HL-60 (cell line): ENCODE measurements around the gene SULT2B1.
A peak's percentile ranks its signal among the peaks of the same experiment; 100 is the strongest.

Source experiments
- DNase-seq, 2 experiments: peaks; one replicate each; pipeline ENCODE4 v3.0.0-alpha.2; 2010 to 2020; ENCODE audit warnings: low read depth in 1 of 2, low spot score in 1 of 2
- H3K27ac ChIP-seq: fragments of 250-450 bp; sonication (Bioruptor Pico); replicated peaks from 2 replicates; pipeline ENCODE4 v1.5.1; 2020; ENCODE audit warnings: mild to moderate bottlenecking, moderate library complexity
- H3K27me3 ChIP-seq: fragments of 250-450 bp; sonication (Bioruptor Pico); 2 replicates; pipeline ENCODE4 v1.5.1; 2021; ENCODE audit warnings: mild to moderate bottlenecking, moderate library complexity; ENCODE audit not compliant: insufficient read depth, poor library complexity, severe bottlenecking
- H3K4me3 ChIP-seq: replicated peaks from 2 replicates; pipeline ENCODE4 v1.5.1; 2011; ENCODE audit warnings: mild to moderate bottlenecking, control low read depth, low read length; ENCODE audit not compliant: insufficient read depth
- CTCF ChIP-seq: IDR thresholded peaks from one replicate; pipeline ENCODE4 v1.5.1; 2011; ENCODE audit warnings: low read length, control low read depth, inconsistent platforms; ENCODE audit not compliant: insufficient read depth
- GABPA ChIP-seq: IDR thresholded peaks from 2 replicates; pipeline ENCODE4 v1.6.1; 2012; ENCODE audit warnings: low read depth
- POLR2AphosphoS5 ChIP-seq: IDR thresholded peaks from 2 replicates; pipeline ENCODE4 v1.6.1; 2012; ENCODE audit warnings: low read depth
- REST ChIP-seq: IDR thresholded peaks from 2 replicates; pipeline ENCODE4 v1.6.1; 2012; ENCODE audit warnings: low read depth; ENCODE audit not compliant: insufficient replicate concordance
- SPI1 ChIP-seq: IDR thresholded peaks from 2 replicates; pipeline ENCODE4 v1.6.1; 2012; ENCODE audit warnings: low read depth, mild to moderate bottlenecking, borderline replicate concordance

The SULT2B1 gene

GRCh38 chr19:48512504-48513288 is 39.3 kb upstream of the SULT2B1 start:
- TF ChIP-seq REST (no peak), GABPA (no peak), SPI1 (no peak), CTCF (no peak)

GRCh38 chr19:48513289-48514122 is 38.5 kb upstream of the SULT2B1 start:
- Histone ChIP-seq H3K27me3 (peaks cover 25% of the 10 kb centered on the region), H3K4me3 (peak overlapping the region; percentile 70), H3K27ac (no peak overlapping the region)
- peak; percentile 47 to 75 for DNase-seq
- TF ChIP-seq CTCF, result no peak
- TF ChIP-seq SPI1, result no peak
- no peak for TF ChIP-seq POLR2AphosphoS5
- TF ChIP-seq GABPA, result no peak
- TF ChIP-seq REST, result no peak

More at GRCh38 chr19:48512504-48513288, 39.3 kb upstream of the SULT2B1 start:
- H3K4me3 ChIP-seq, result peak overlapping the region; percentile 70; the same call in 1 of the 2 replicates
- H3K27ac ChIP-seq, result no peak overlapping the region
- H3K27me3 ChIP-seq, result peaks cover 25% of the 10 kb centered on the region
- DNase-seq, result peak in 1 of 2 experiments; percentile 32

GRCh38 chr19:48514123-48514458 is 37.9 kb upstream of the SULT2B1 start:
- TF ChIP-seq CTCF (no peak), REST (no peak), POLR2AphosphoS5 (no peak), SPI1 (no peak), GABPA (no peak)
- Histone ChIP-seq H3K27ac (no peak overlapping the region), H3K27me3 (peaks cover 25% of the 10 kb centered on the region), H3K4me3 (peak overlapping the region; percentile 70; the same call in 1 of the 2 replicates)
- no peak for DNase-seq
